Keratinocyte (primary cell): Measurements from ENCODE around the gene MOCS1. TPM values are rescaled to one million over a fixed set of nuclear protein-coding genes. Genes with fewer than 3 reads are reported as not detected.

Source experiments
- DNase-seq: peaks from one replicate; pipeline ENCODE4 v3.0.0-alpha.2; 2011; ENCODE audit warnings: low read depth, missing footprints, low spot score
- FAIRE-seq: peaks from 2 replicates; lab custom pipeline; 2011; peaks lifted over from hg19 to GRCh38; lab: Jason Lieb, UNC
- H2AFZ ChIP-seq: 2 replicates; pipeline ENCODE4 v1.6.0; 2012; ENCODE audit warnings: low read length, control low read depth, inconsistent platforms; ENCODE audit not compliant: control insufficient read depth
- H3K27ac ChIP-seq: 2 replicates; pipeline ENCODE4 v1.5.1; 2011; ENCODE audit warnings: low read length; ENCODE audit not compliant: control insufficient read depth, insufficient read depth
- H3K27me3 ChIP-seq: 3 replicates; pipeline ENCODE4 v1.6.0; 2011; ENCODE audit warnings: low read length; ENCODE audit not compliant: control insufficient read depth, insufficient read depth; ENCODE audit errors: extremely low read depth
- H3K36me3 ChIP-seq, 2 experiments: 2 replicates in 1 of 2; 3 replicates in 1 of 2; pipeline ENCODE4 v1.5.1; 2011; ENCODE audit warnings: low read length in 2 of 2, mild to moderate bottlenecking in 1 of 2; ENCODE audit not compliant: control insufficient read depth in 2 of 2, insufficient read depth in 2 of 2; ENCODE audit errors: extremely low read depth in 1 of 2
- H3K4me1 ChIP-seq: 3 replicates; pipeline ENCODE4 v1.5.1; 2011; ENCODE audit warnings: low read length; ENCODE audit not compliant: control insufficient read depth, insufficient read depth; ENCODE audit errors: extremely low read depth
- H3K4me2 ChIP-seq: 3 replicates; pipeline ENCODE4 v1.6.0; 2011; ENCODE audit warnings: low read depth, low read length; ENCODE audit not compliant: control insufficient read depth, insufficient read depth; ENCODE audit errors: extremely low read depth
- H3K4me3 ChIP-seq, 3 experiments: fragments of 200-600 bp in 1 of 3; sonication (generic) in 1 of 3; 2 replicates in 2 of 3; 3 replicates in 1 of 3; pipeline ENCODE4 v1.5.1; 2011 to 2016; ENCODE audit warnings: low read length in 3 of 3, mild to moderate bottlenecking in 3 of 3, control low read depth in 2 of 3, inconsistent platforms in 1 of 3, low read depth in 1 of 3, mixed read lengths in 1 of 3, mixed run types in 1 of 3, moderate library complexity in 1 of 3; ENCODE audit not compliant: control insufficient read depth in 2 of 3, insufficient read depth in 2 of 3; ENCODE audit errors: extremely low read depth in 1 of 3
- H3K79me2 ChIP-seq: 2 replicates; pipeline ENCODE4 v1.6.0; 2012; ENCODE audit warnings: low read length; ENCODE audit not compliant: control insufficient read depth, insufficient read depth
- H3K9ac ChIP-seq: 3 replicates; pipeline ENCODE4 v1.6.0; 2011; ENCODE audit warnings: low read length; ENCODE audit not compliant: control insufficient read depth, insufficient read depth; ENCODE audit errors: extremely low read depth
- H3K9me1 ChIP-seq: 3 replicates; pipeline ENCODE4 v1.6.0; 2011; ENCODE audit warnings: low read length; ENCODE audit not compliant: control insufficient read depth, insufficient read depth; ENCODE audit errors: extremely low read depth
- H3K9me3 ChIP-seq: 2 replicates; pipeline ENCODE4 v1.5.1; 2012; ENCODE audit warnings: low read depth, low read length; ENCODE audit not compliant: control insufficient read depth
- H4K20me1 ChIP-seq: 3 replicates; pipeline ENCODE4 v1.6.0; 2011; ENCODE audit warnings: low read length; ENCODE audit not compliant: control insufficient read depth, insufficient read depth; ENCODE audit errors: extremely low read depth
- EZH2 ChIP-seq: IDR thresholded peaks from one replicate; pipeline ENCODE4 v1.6.1; 2012; ENCODE audit warnings: inconsistent platforms, mild to moderate bottlenecking, low read length, moderate library complexity
- dilution Hi-C: fragments of 300-500 bp; cut with MboI; formaldehyde crosslinking; loops from one replicate; pipeline ENCODE4 v1.7.0; 2020; ENCODE audit warnings: low sequenced_read_pairs; ENCODE audit not compliant: extremely low pct_ligation_motif_present
- polyA plus RNA-seq, 5 experiments: library from polyadenylated mRNA; depleted of rRNA in 3 of 5; stranded (reverse) in 3 of 5; stranded (forward) in 1 of 5; unstranded in 1 of 5; fragments of >200 nt; gene quantifications; 1 replicate in 1 of 5; 2 replicates in 3 of 5; 3 replicates in 1 of 5; pipeline versions ENCODE4 v1.2.1 to v1.2.3, GENCODE V29; 2011 to 2012; ENCODE audit warnings: missing spikeins in 2 of 5, low read depth in 1 of 5, low replicate concordance in 1 of 5
- TF ChIP-seq, protein P1 (sequence below), 3 experiments: IDR thresholded peaks in 1 of 3; conservative IDR thresholded peaks in 1 of 3; optimal IDR thresholded peaks in 1 of 3; 2 replicates in 2 of 3; 3 replicates in 1 of 3; pipeline versions ENCODE3 to v1.5.1; 2011; ENCODE audit warnings: low read length in 3 of 3, mild to moderate bottlenecking in 3 of 3, moderate library complexity in 2 of 3, control low read depth in 1 of 3, inconsistent platforms in 1 of 3; ENCODE audit not compliant: insufficient read depth in 2 of 3; ENCODE audit errors: extremely low read depth in 1 of 3

The MOCS1 gene
- polyA plus RNA-seq, 1 donor (not counting 4 experiments of a cell fraction or from before 2014, with no cell fraction given) = 2.2 TPM

DNA sequence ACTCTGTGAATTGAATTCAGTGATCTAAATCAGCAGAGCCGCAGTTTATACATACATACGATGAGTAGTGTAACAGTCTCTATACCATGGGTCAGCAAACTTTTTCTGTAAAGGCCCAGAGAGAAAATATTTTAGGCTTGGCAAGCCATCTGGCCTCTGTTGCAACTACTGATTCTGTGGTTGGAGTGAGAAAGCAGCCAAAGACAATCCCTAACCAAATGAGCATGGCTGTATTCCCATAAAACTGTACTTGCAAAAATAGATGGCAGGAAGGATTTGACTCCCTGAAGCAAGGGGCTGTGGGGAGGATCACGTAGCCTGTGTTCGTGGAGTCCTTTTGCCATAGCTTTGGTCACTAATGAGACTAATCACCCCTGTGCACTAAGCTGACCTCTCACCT is 17.9 kb upstream of the MOCS1 start:
- dilution Hi-C loops = no loop called here
- Histone ChIP-seq H4K20me1 (no peaks in the 10 kb centered on the region), H3K27ac (no peak overlapping the region), H3K36me3 (no peaks in the 10 kb centered on the region), H2AFZ (no peak overlapping the region), H3K9ac (no peak overlapping the region), H3K79me2 (no peaks in the 10 kb centered on the region), H3K9me3 (no peaks in the 10 kb centered on the region), H3K4me2 (no peak overlapping the region), H3K4me3 (no peak overlapping the region), H3K9me1 (no peaks in the 10 kb centered on the region), H3K4me1 (peaks cover 4% of the 10 kb centered on the region), H3K27me3 (no peaks in the 10 kb centered on the region)
- DNase-seq (no peak), FAIRE-seq (no peak)
- no peak for TF ChIP-seq EZH2
- TF ChIP-seq, protein P1, sequence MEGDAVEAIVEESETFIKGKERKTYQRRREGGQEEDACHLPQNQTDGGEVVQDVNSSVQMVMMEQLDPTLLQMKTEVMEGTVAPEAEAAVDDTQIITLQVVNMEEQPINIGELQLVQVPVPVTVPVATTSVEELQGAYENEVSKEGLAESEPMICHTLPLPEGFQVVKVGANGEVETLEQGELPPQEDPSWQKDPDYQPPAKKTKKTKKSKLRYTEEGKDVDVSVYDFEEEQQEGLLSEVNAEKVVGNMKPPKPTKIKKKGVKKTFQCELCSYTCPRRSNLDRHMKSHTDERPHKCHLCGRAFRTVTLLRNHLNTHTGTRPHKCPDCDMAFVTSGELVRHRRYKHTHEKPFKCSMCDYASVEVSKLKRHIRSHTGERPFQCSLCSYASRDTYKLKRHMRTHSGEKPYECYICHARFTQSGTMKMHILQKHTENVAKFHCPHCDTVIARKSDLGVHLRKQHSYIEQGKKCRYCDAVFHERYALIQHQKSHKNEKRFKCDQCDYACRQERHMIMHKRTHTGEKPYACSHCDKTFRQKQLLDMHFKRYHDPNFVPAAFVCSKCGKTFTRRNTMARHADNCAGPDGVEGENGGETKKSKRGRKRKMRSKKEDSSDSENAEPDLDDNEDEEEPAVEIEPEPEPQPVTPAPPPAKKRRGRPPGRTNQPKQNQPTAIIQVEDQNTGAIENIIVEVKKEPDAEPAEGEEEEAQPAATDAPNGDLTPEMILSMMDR (optimal IDR thresholded peaks at IDR 0.05 in 1 of 3, IDR thresholded peaks at IDR 0.05 in 1 of 3, conservative IDR thresholded peaks at IDR 0.05 in 1 of 3; ENCODE audit: extremely low read depth in 1 of 3, insufficient read depth in 2 of 3, low read length in 3 of 3) = no peak

DNA sequence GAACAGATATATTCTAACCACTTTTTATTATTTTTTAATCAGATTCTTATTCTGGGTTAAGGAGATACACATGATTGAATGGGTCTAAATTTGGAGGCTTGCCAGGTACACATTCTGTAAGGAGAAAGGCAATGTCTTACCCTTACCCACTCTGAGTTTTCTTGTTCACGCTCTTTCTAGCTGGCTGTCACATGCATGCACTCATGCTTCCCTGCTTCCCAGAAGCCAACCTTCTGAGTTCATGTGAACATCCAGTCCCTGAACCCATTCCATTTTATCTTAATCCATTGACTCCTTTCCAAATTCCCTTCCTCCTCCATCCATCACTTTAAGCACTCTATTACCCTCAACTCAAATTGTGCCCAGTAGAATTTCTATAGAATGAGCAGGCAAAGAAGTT is 17.5 kb upstream of the MOCS1 start:
- no peak for DNase-seq
- H3K9ac ChIP-seq = no peak overlapping the region
- no peaks in the 10 kb centered on the region for H3K9me3 ChIP-seq
- peaks cover 4% of the 10 kb centered on the region for H3K4me1 ChIP-seq
- no peak for TF ChIP-seq EZH2
- TF ChIP-seq, protein P1 (optimal IDR thresholded peaks at IDR 0.05 in 1 of 3, IDR thresholded peaks at IDR 0.05 in 1 of 3, conservative IDR thresholded peaks at IDR 0.05 in 1 of 3; ENCODE audit: extremely low read depth in 1 of 3, insufficient read depth in 2 of 3, low read length in 3 of 3) = no peak
- no peaks in the 10 kb centered on the region for H4K20me1 ChIP-seq
- H3K36me3 ChIP-seq = no peaks in the 10 kb centered on the region
- H2AFZ ChIP-seq = no peak overlapping the region
- no peak for FAIRE-seq
- no peak overlapping the region for H3K27ac ChIP-seq
- dilution Hi-C loops = no loop called here
- no peaks in the 10 kb centered on the region for H3K9me1 ChIP-seq
- no peak overlapping the region for H3K4me3 ChIP-seq
- H3K79me2 ChIP-seq = no peaks in the 10 kb centered on the region
- no peaks in the 10 kb centered on the region for H3K27me3 ChIP-seq
- H3K4me2 ChIP-seq = no peak overlapping the region
